DMS 273 (cell line): Measurements from ENCODE around the gene HEXB.

ENCODE experiments used
- DNase-seq: peaks from one replicate; lab custom pipeline; 2025; ENCODE audit not compliant: unreplicated experiment; lab: John Stamatoyannopoulos, UW

Gene HEXB

DNA sequence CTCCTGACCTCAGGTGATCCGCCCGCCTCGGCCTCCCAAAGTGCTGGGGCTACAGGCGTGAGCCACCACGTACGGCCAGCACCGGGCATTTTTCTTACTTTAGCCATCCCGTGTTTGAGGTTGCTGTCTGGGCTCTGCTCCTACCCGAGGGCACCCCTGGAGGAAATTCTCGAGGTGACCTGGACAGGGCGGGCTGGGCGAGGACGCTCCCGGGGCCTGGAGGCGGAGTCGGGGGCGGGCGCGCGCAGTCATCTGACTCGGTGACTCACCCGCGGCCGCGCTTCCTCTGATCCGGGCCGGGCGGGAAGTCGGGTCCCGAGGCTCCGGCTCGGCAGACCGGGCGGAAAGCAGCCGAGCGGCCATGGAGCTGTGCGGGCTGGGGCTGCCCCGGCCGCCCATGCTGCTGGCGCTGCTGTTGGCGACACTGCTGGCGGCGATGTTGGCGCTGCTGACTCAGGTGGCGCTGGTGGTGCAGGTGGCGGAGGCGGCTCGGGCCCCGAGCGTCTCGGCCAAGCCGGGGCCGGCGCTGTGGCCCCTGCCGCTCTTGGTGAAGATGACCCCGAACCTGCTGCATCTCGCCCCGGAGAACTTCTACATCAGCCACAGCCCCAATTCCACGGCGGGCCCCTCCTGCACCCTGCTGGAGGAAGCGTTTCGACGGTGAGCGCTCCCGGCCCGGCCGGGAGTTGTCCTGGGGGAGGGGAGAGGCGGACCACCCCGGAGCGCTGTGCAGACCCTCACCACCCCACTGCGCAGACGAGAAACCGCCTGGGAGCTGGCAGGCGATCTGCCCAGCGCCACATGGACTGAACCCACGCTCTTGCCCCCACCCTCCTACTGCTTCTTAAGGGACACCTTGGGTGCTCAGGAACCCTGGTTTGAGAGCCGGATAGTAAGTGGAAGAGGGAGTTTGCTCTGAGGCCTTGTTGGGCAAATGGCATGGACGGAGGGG lies at the start of gene HEXB:
HEXB (plus strand) TSS at position 334 of the 952 bp plus-strand sequence; CDS start at position 362, 28 bp downstream.
- peak; percentile 93 for DNase-seq

DNA sequence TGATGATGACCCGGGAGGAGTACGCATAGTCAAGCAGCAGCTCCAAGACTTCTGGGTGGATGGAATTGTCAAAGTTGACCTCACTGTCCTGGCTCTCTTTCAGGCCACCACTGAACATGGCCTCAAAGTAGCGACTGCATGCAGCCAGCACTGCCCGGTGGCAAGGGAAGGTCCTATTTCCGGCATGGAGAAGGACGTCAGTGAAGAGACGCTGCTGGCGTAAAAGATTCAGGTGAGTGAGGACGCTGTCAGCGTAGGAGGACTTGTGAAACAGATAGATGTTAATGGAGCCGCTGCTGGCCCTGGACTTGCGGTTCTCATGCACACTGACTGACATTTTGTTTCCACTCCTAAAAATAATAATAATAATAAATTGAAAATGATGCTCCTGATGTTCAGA lies 48.9 kb upstream of the HEXB start:
- DNase-seq = no peak

- no peak for DNase-seq
Measured at GRCh38 chr5:74636552-74636951, 48.5 kb upstream of the HEXB start.

DNA sequence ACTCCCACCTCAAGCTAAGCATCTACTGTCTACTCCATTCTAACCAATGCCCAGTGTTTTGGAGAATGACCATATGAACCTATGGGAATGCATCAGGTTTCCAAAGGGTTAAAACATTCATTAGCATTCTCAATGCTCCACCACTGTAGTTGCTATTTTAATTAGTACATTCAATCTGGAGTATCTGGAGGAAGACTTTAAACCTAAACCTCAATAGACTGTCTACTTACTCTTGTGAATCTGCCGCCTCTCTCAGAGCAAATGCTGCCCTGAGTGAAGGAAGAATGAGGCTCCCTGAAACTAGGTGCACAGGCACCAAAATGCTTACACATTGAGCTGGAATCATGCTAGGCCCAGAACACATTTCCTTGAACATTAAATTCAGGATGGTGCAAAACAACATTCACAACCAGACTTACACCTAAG lies 46.5 kb upstream of the HEXB start:
- DNase-seq = peak; percentile 53

GRCh38 chr5:74638970-74639806 lies 45.8 kb upstream of the HEXB start:
- DNase-seq = peak; percentile 53

- peak; percentile 74 for DNase-seq
Measured at GRCh38 chr5:74639807-74640449, 45.1 kb upstream of the HEXB start.

DNA sequence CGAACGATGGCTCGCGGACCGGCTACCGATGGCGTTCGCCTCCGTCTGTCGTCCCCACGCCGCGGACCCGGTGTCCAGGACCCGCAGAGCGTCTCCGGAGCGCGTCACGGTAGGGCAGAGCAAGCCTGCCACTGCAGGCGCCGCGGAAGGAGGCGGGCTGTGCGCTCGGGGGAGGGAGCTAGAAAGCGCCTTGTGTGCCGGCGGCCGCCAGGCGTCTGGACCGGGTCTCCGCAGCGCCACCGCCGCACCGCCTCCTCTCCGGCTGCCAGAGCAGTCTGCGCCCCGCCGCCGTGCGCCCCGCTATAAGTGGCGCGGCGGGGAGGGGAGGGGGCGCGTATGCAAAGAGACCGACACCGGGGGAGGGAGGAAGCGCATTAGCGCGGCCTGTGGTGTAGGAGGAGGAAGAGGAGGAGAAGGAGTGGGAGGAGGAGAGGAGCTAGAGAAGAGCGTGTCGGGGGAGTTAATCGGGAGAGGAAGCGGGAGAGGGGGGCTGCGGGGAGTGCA lies 44.5 kb upstream of the HEXB start, which contains the start of gene ENC1:
ENC1 (minus strand) TSS at position 279 of the 504 bp plus-strand sequence. CDS start 4,243 bp downstream, outside the sequence.
- peak; percentile 97 for DNase-seq

DNA sequence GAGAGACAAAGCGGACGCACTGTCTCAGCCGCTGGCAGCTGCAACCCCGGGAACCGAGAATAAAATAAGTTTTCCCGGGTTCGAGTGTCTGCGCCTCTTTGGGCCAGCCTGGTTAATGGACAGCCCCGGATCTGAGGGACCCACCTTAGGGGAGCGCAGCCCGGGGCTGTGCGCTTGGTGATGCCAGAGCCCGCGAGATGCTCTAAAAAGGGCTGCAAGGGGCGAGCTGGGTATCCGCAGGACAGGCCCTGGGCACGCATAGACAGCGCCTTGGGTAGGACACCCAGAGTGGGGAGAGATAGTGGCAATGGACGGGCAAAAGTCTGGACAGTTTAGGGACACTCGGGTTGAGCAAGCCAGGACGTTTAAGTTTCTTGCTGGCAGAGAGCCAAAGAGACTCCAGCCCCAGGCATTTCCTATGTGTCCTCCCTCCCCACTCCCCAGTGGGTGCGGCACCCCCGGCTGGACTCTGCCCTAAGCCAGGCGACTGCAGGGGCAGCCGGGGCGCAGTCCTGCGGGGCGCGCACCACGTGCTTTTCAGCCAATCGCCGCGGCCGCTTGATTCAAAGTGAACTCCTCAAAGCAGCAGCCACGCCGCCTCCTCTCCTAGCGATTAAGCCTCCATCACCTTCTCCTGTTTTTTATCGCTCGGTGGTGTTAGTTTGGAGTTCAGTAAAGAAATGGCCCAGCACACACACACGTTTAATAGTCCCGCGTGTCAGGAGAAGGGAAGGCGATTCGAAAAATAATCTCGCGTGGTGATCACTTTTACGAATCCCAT lies 43.9 kb upstream of the HEXB start:
- DNase-seq = peak; percentile 91

GRCh38 chr5:74641735-74642542 lies 43.1 kb upstream of the HEXB start:
- peak; percentile 83 for DNase-seq

GRCh38 chr5:74642543-74642863 lies 42.5 kb upstream of the HEXB start:
- DNase-seq = no peak

DNA sequence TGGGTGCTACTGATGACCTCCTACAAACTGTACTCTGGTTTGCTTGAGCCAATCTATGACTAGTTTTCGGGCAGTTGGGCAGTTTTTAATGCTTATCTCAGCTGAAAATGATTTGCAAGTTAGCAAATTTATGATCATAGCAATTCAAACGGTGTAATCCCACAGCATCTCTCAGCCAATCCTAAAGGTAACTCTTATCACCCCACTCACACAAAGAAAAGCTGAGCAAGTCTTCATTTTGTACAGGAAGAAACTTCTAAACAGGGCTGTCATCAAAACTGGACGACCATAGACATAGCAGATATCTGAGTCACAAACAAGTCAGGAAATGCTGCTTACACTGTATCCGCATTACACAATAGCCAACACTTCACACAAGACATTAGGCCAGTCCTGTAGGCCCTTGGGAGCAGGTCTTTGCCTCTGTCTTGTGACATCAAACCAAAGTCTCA lies 41.9 kb upstream of the HEXB start:
- DNase-seq = no peak

GRCh38 chr5:74647096-74647495 lies 37.9 kb upstream of the HEXB start:
- DNase-seq = peak; percentile 62

DNA sequence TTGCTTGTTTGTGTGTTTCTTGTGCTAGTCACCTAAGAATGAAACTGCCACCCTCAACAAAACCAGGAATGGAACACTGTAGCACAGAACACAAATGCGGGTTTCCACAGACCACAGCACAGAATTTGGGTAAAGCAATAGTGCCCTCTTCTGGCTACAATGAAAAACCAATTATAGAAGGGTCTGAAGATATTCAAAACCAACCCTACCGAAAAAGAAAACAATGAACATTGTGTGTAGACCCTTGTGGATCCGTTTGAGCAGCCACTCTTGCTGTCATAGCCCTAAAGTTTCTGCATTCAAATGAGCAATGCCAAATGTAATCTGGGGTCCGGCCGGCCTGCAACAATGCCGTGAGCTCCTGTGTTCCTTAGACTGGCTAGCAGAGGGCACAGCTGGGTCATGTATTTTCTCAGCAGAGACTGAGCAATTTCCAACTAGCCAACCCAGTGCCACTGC lies 36.2 kb upstream of the HEXB start:
- peak; percentile 80 for DNase-seq

GRCh38 chr5:74649421-74649973 lies 35.5 kb upstream of the HEXB start:
- DNase-seq = no peak

DNA sequence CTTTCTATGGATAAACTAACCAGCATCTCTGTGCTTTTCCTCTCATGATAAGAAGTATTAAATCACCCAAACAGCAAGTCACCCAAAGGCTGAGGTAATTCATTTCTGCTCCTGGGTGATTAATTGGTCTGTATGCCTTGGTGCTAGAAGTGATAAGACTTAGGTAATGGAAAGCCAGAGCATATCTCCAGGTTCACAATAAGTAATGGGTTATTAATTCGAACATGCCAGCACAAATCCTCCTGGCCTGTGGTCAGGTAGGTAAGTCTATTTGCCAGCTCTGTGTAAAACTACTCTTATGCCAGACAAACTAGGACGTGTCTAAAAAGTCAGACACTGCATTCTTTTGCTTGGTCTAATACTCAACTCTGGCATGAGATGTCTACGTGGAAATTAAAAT lies 33.3 kb upstream of the HEXB start:
- DNase-seq = no peak

- DNase-seq = no peak
Measured at GRCh38 chr5:74652576-74652975, 32.5 kb upstream of the HEXB start.

- DNase-seq = no peak
Measured at GRCh38 chr5:74653991-74654390, 31.0 kb upstream of the HEXB start.

GRCh38 chr5:74655206-74655605 lies 29.8 kb upstream of the HEXB start:
- no peak for DNase-seq

GRCh38 chr5:74655716-74656115 lies 29.3 kb upstream of the HEXB start:
- no peak for DNase-seq
